ENCODE data around the gene TOLLIP.

The TOLLIP gene

GRCh38 chr11:1297576-1298473 lies 11.6 kb downstream of the TOLLIP start:
- no peak for DNase-seq

- no peak for DNase-seq
Measured at GRCh38 chr11:1297011-1297575, 12.3 kb downstream of the TOLLIP start.

- DNase-seq, result no peak
Measured at GRCh38 chr11:1296287-1296686, 13.1 kb downstream of the TOLLIP start.

GRCh38 chr11:1295591-1295990 lies 13.8 kb downstream of the TOLLIP start:
- DNase-seq, result no peak

- DNase-seq, result no peak
Measured at GRCh38 chr11:1295086-1295485, 14.3 kb downstream of the TOLLIP start.

GRCh38 chr11:1293619-1294015 lies 15.8 kb downstream of the TOLLIP start:
- peak; percentile 18 for DNase-seq

GRCh38 chr11:1292644-1293618 lies 16.5 kb downstream of the TOLLIP start:
- DNase-seq, result no peak

- no peak for DNase-seq
Measured at GRCh38 chr11:1292018-1292643, 17.3 kb downstream of the TOLLIP start.

GRCh38 chr11:1291295-1292017 lies 18.0 kb downstream of the TOLLIP start:
- no peak for DNase-seq

GRCh38 chr11:1290052-1291040 lies 19.1 kb downstream of the TOLLIP start:
- no peak for DNase-seq

GRCh38 chr11:1289211-1289935 lies 20.1 kb downstream of the TOLLIP start:
- DNase-seq, result no peak

- DNase-seq, result no peak
Measured at GRCh38 chr11:1288426-1289151, 20.8 kb downstream of the TOLLIP start.

- DNase-seq, result no peak
Measured at GRCh38 chr11:1287928-1288327, 21.5 kb downstream of the TOLLIP start.

GRCh38 chr11:1285876-1286275 lies 23.6 kb downstream of the TOLLIP start:
- DNase-seq, result no peak

- no peak for DNase-seq
Measured at GRCh38 chr11:1285316-1285744, 24.1 kb downstream of the TOLLIP start.

- DNase-seq, result no peak
Measured at GRCh38 chr11:1283906-1284305, 25.5 kb downstream of the TOLLIP start.

- DNase-seq, result no peak
Measured at GRCh38 chr11:1283091-1283511, 26.3 kb downstream of the TOLLIP start.

GRCh38 chr11:1281974-1282365 lies 27.5 kb downstream of the TOLLIP start:
- no peak for DNase-seq

- no peak for DNase-seq
Measured at GRCh38 chr11:1281326-1281973, 28.0 kb downstream of the TOLLIP start.
